Thoracic aorta (tissue), 2 donors: ENCODE results near the gene MED16. TPM values are rescaled to one million over a fixed set of nuclear protein-coding genes. Genes with fewer than 3 reads are reported as not detected.
"Not testable (repeated sequence)": the region's sequence is repeated elsewhere in the genome, so short reads cannot be mapped to it uniquely, and the experiment has no call there.

Experiments
- ATAC-seq: fragments of 150-250 bp; one replicate; pipeline ENCODE4 v1.8.0; 2017; ENCODE audit warnings: low read depth; ENCODE audit not compliant: insufficient number of reproducible peaks, low FRiP score
- DNase-seq: peaks from one replicate; pipeline ENCODE4 v3.0.0-alpha.2; 2020; ENCODE audit warnings: low spot score
- H3K27ac ChIP-seq, 2 donors: fragments of 200-600 bp; sonication (generic); 1 replicate in 1 of 2; 2 replicates in 1 of 2; pipeline ENCODE4 v1.5.1; 2016; ENCODE audit warnings: mild to moderate bottlenecking in 2 of 2, moderate library complexity in 2 of 2
- H3K27me3 ChIP-seq: fragments of 200-600 bp; sonication (generic); replicated peaks from 2 replicates; pipeline ENCODE4 v1.6.0; 2016; ENCODE audit warnings: mild to moderate bottlenecking; ENCODE audit not compliant: insufficient read depth
- H3K36me3 ChIP-seq: fragments of 200-600 bp; sonication (generic); one replicate; pipeline ENCODE4 v1.5.1; 2016
- H3K4me1 ChIP-seq, 2 donors: fragments of 200-600 bp; sonication (generic); 1 replicate in 1 of 2; 2 replicates in 1 of 2; pipeline versions ENCODE4 v1.5.1 to v1.6.0; 2016; ENCODE audit warnings: low read depth in 2 of 2, mild to moderate bottlenecking in 1 of 2; ENCODE audit not compliant: control insufficient read depth in 1 of 2
- H3K4me3 ChIP-seq: fragments of 200-600 bp; sonication (generic); 2 replicates; pipeline ENCODE4 v1.5.1; 2016; ENCODE audit warnings: mild to moderate bottlenecking
- H3K9me3 ChIP-seq: fragments of 200-600 bp; sonication (generic); 2 replicates; pipeline ENCODE4 v1.5.1; 2016
- total RNA-seq, 2 donors: library from RNA; depleted of rRNA; stranded (reverse); fragments of >200 nt; gene quantifications; one replicate each; pipeline versions ENCODE4 v1.1.0 to v1.2.3, GENCODE V29; 2016
- TF ChIP-seq, protein P1 (sequence below): fragments of 200-600 bp; sonication (generic); IDR thresholded peaks from one replicate; pipeline ENCODE4 v1.5.1; 2019; ENCODE audit warnings: antibody characterized with exemption

MED16 gene
- total RNA-seq, 2 donors from 2014 or later = 29.1 to 38.0 TPM

DNA sequence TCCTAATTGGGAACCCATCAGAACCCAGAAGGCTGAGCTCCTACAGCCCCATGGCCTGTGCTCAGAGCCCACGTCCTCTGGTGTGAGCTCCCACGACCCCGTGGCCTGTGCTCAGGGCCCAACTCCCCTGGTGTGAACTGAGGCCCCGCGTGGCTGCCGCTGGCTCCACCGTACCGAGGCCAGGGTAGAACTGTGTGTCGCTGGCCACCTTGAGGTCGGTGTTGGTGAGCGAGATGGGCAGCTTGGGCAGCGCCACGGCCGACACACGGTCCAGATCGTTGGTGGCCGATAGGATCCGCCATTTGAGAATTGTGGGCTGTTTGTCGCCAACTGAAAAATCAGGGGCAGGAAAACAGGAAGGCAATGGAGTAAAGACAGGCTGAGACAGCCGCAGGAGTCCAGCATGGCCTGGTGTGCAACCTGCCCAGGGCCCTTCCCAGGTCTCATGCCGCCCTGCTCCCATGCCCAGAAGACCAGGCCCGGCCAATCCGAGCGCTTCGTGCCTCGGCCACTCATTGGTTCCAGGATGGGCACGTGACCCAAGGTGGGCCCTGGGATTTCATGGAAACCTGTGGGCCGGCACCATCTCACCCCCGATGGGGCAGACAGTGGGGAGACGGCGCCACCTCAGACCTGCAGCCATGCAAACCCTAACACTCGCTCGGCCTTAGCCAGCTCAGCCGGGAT lies 11.5 kb downstream of the MED16 start:
- Histone ChIP-seq H3K4me1 (no peaks in the 10 kb centered on the region), H3K4me3 (no peak overlapping the region), H3K36me3 (peaks cover 66% of the 10 kb centered on the region), H3K27me3 (no peaks in the 10 kb centered on the region), H3K27ac (no peak overlapping the region), H3K9me3 (no peaks in the 10 kb centered on the region)
- TF ChIP-seq, protein P1, sequence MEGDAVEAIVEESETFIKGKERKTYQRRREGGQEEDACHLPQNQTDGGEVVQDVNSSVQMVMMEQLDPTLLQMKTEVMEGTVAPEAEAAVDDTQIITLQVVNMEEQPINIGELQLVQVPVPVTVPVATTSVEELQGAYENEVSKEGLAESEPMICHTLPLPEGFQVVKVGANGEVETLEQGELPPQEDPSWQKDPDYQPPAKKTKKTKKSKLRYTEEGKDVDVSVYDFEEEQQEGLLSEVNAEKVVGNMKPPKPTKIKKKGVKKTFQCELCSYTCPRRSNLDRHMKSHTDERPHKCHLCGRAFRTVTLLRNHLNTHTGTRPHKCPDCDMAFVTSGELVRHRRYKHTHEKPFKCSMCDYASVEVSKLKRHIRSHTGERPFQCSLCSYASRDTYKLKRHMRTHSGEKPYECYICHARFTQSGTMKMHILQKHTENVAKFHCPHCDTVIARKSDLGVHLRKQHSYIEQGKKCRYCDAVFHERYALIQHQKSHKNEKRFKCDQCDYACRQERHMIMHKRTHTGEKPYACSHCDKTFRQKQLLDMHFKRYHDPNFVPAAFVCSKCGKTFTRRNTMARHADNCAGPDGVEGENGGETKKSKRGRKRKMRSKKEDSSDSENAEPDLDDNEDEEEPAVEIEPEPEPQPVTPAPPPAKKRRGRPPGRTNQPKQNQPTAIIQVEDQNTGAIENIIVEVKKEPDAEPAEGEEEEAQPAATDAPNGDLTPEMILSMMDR = no peak
- DNase-seq (no peak), ATAC-seq (no peak)

- Histone ChIP-seq H3K4me3 (no peak overlapping the region), H3K27me3 (no peaks in the 10 kb centered on the region), H3K36me3 (peaks cover 67% of the 10 kb centered on the region), H3K4me1 (no peaks in the 10 kb centered on the region), H3K9me3 (no peaks in the 10 kb centered on the region), H3K27ac (no peak overlapping the region)
- TF ChIP-seq, protein P1 = no peak
- DNase-seq = no peak
- ATAC-seq = no peak
These were observed 13.1 kb downstream of the MED16 start for GRCh38 chr19:879711-880438.

DNA sequence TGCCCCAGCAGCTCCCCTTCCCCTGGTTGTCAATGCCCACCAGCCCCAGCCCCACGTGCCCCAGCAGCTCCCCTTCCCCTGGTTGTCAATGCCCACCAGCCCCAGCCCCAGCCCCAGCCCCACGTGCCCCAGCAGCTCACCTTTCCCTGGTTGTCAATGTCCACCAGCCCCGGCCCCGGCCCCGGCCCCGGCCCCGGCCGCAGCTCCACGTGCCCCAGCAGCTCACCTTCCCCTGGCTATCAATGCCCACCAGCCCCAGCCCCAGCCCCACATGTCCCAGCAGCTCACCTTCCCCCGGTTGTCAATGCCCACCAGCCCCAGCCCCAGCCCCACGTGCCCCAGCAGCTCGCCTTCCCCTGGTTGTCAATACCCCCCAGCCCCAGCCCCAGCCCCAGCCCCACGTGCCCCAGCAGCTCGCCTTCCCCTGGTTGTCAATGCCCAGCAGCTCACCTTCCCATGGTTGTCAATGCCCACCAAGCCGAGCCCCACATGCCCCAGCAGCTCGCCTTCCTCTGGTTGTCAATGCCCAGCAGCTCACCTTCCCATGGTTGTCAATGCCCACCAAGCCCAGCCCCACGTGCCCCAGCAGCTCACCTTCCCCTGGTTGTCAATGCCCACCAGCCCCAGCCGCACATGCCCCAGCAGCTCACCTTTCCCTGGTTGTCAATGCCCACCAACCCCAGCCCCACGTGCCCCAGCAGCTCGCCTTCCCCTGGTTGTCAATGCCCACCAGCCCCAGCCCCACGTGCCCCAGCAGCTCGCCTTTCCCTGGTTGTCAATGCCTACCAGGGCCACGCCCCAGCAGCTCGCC lies 14.0 kb downstream of the MED16 start:
- DNase-seq, H3K4me3 ChIP-seq, H3K27me3 ChIP-seq, H3K27ac ChIP-seq, ATAC-seq, H3K9me3 ChIP-seq, H3K4me1 ChIP-seq: not testable (repeated sequence)
- peaks cover 64% of the 10 kb centered on the region for H3K36me3 ChIP-seq

GRCh38 chr19:877992-878660 lies 14.9 kb downstream of the MED16 start:
- not testable (repeated sequence) for H3K27me3 ChIP-seq, H3K4me1 ChIP-seq, DNase-seq, ATAC-seq, H3K27ac ChIP-seq, H3K4me3 ChIP-seq, H3K9me3 ChIP-seq
- peaks cover 61% of the 10 kb centered on the region for H3K36me3 ChIP-seq

GRCh38 chr19:876780-877314 lies 16.1 kb downstream of the MED16 start:
- no peak overlapping the region for H3K27ac ChIP-seq
- DNase-seq (no peak), ATAC-seq (no peak)
- no peaks in the 10 kb centered on the region for H3K9me3 ChIP-seq
- no peak overlapping the region for H3K4me3 ChIP-seq
- TF ChIP-seq, protein P1 = no peak
- no peaks in the 10 kb centered on the region for H3K4me1 ChIP-seq
- H3K27me3 ChIP-seq = no peaks in the 10 kb centered on the region
- peaks cover 49% of the 10 kb centered on the region for H3K36me3 ChIP-seq
